GM12878 (cell line): Measurements from ENCODE around the gene DPRX. TPM values are rescaled to one million over a fixed set of nuclear protein-coding genes. Genes with fewer than 3 reads are reported as not detected.

Experiments
- ATAC-seq: fragments of 200-7000 bp; cut with Tn5 transposase; 3 replicates; pipeline ENCODE4 v1.9.1; 2020; ENCODE audit warnings: mild to moderate bottlenecking, moderate library complexity
- BruUV-seq: library from RNA; stranded (reverse); fragments of 400-500 nt; replicated peaks from 2 replicates; lab custom pipeline; 2021; lab: Mats Ljungman, UMichigan
- CTCF ChIA-PET: fragments of 300-600 bp; sonication (Branson Sonifier 250); formaldehyde crosslinking; extraction: SDS; loops from one replicate; lab custom pipeline; 2021; ENCODE audit warnings: inconsistent platforms; lab: Yijun Ruan, JAX
- POLR2A ChIA-PET: fragments of 350-600 bp; formaldehyde crosslinking; extraction: SDS; loops from one replicate; lab custom pipeline; 2021; ENCODE audit warnings: inconsistent platforms; lab: Charles Lee
- RAD21 ChIA-PET: fragments of 300-600 bp; sonication (Branson Sonifier 250); formaldehyde crosslinking; loops from one replicate; lab custom pipeline; 2023; ENCODE audit warnings: antibody characterized with exemption; ENCODE audit not compliant: unreplicated experiment; lab: Charles Lee
- SMC1A ChIA-PET: fragments of 300-600 bp; sonication (Branson Sonifier 250); formaldehyde crosslinking; loops from one replicate; lab custom pipeline; 2023; ENCODE audit not compliant: unreplicated experiment, uncharacterized antibody; lab: Charles Lee
- DNase-seq: peaks from one replicate; pipeline ENCODE4 v3.0.0-alpha.2; 2011; ENCODE audit warnings: low read depth, low spot score
- FAIRE-seq: peaks from 3 replicates; lab custom pipeline; 2011; peaks lifted over from hg19 to GRCh38; lab: Jason Lieb, UNC
- H2AFZ ChIP-seq: 2 replicates; pipeline ENCODE4 v1.6.0; 2011; ENCODE audit warnings: low read depth, low read length, control low read depth; ENCODE audit not compliant: control insufficient read depth
- H3K27ac ChIP-seq: 2 replicates; pipeline ENCODE4 v1.5.1; 2011; ENCODE audit warnings: control low read depth; ENCODE audit not compliant: control insufficient read depth, insufficient read depth
- H3K27me3 ChIP-seq, 2 experiments: replicated peaks in 1 of 2; 2 replicates each; pipeline versions ENCODE4 v1.6.0 to v1.6.1; 2011; ENCODE audit warnings: low read length in 1 of 2; ENCODE audit not compliant: control insufficient read depth in 2 of 2, insufficient read depth in 2 of 2
- H3K36me3 ChIP-seq, 2 experiments: 2 replicates each; pipeline ENCODE4 v1.5.1; 2011; ENCODE audit warnings: low read length in 1 of 2; ENCODE audit not compliant: control insufficient read depth in 2 of 2, insufficient read depth in 2 of 2
- H3K4me1 ChIP-seq: 2 replicates; pipeline ENCODE4 v1.6.1; 2011; ENCODE audit warnings: mild to moderate bottlenecking, low read length, moderate library complexity, mixed read lengths; ENCODE audit not compliant: control insufficient read depth, insufficient read depth
- H3K4me2 ChIP-seq: 2 replicates; pipeline ENCODE4 v1.6.0; 2011; ENCODE audit warnings: control low read depth; ENCODE audit not compliant: control insufficient read depth, insufficient read depth
- H3K4me3 ChIP-seq: fragments of 200-600 bp; sonication (generic); 2 replicates; pipeline ENCODE4 v1.5.1; 2016
- H3K79me2 ChIP-seq: 2 replicates; pipeline ENCODE4 v1.6.0; 2011; ENCODE audit warnings: low read length; ENCODE audit not compliant: control insufficient read depth, insufficient read depth
- H3K9ac ChIP-seq: 2 replicates; pipeline ENCODE4 v1.8.0; 2011; ENCODE audit warnings: low read length, control low read depth, mixed read lengths; ENCODE audit not compliant: control insufficient read depth, insufficient read depth
- H3K9me3 ChIP-seq: replicated peaks from 3 replicates; pipeline ENCODE4 v1.5.1; 2011; ENCODE audit warnings: mild to moderate bottlenecking, low read length; ENCODE audit not compliant: control insufficient read depth, insufficient read depth
- H4K20me1 ChIP-seq: 2 replicates; pipeline ENCODE4 v1.6.0; 2011; ENCODE audit not compliant: control insufficient read depth, insufficient read depth
- CREB1 ChIP-seq: IDR thresholded peaks from 2 replicates; pipeline ENCODE4 v1.6.1; 2012; ENCODE audit warnings: low read depth, mild to moderate bottlenecking, inconsistent platforms
- EED ChIP-seq: sonication (generic); IDR thresholded peaks from 2 replicates; pipeline ENCODE4 v1.6.1; 2016; ENCODE audit warnings: antibody characterized with exemption, low read depth
- MTA2 ChIP-seq: fragments of 450-650 bp; IDR thresholded peaks from 2 replicates; pipeline ENCODE4 v1.6.1; 2016; ENCODE audit warnings: low read depth, mild to moderate bottlenecking, moderate library complexity
- POLR2A ChIP-seq: IDR thresholded peaks from 2 replicates; pipeline ENCODE4 v1.6.1; 2011; ENCODE audit warnings: low read depth, mild to moderate bottlenecking, low read length
- POLR2AphosphoS2 ChIP-seq: IDR thresholded peaks from 2 replicates; pipeline ENCODE4 v1.6.1; 2011; ENCODE audit warnings: low read depth, mild to moderate bottlenecking, low read length, improper control_type of control experiment, moderate library complexity
- RBBP5 ChIP-seq: fragments of 200-600 bp; sonication (generic); conservative IDR thresholded peaks from 2 replicates; pipeline ENCODE4 v1.6.1; 2016
- RELA ChIP-seq: fragments of 450-650 bp; IDR thresholded peaks from 2 replicates; pipeline ENCODE4 v1.8.0; 2014; ENCODE audit warnings: borderline replicate concordance; ENCODE audit not compliant: partially characterized antibody
- SIX5 ChIP-seq: IDR thresholded peaks from 2 replicates; pipeline ENCODE4 v1.6.1; 2011; ENCODE audit warnings: mild to moderate bottlenecking, low read depth, low read length, moderate library complexity; ENCODE audit not compliant: severe bottlenecking
- SKIL ChIP-seq: fragments of 450-650 bp; IDR thresholded peaks from 2 replicates; pipeline ENCODE4 v1.6.1; 2017; ENCODE audit warnings: mild to moderate bottlenecking, low read depth, inconsistent platforms; ENCODE audit not compliant: poor library complexity, severe bottlenecking
- SMARCA5 ChIP-seq: fragments of 450-650 bp; IDR thresholded peaks from 2 replicates; pipeline ENCODE4 v1.6.1; 2017; ENCODE audit warnings: mild to moderate bottlenecking
- SP1 ChIP-seq: IDR thresholded peaks from one replicate; pipeline ENCODE4 v1.6.1; 2011; ENCODE audit warnings: low read depth, low read length
- SPI1 ChIP-seq: IDR thresholded peaks from 2 replicates; pipeline ENCODE4 v1.6.1; 2011; ENCODE audit warnings: low read depth, mild to moderate bottlenecking, low read length, moderate library complexity, borderline replicate concordance; ENCODE audit not compliant: insufficient read depth
- SUPT20H ChIP-seq: IDR thresholded peaks from 2 replicates; pipeline ENCODE4 v1.6.1; 2011; ENCODE audit warnings: low read depth, mild to moderate bottlenecking, low read length, moderate library complexity, borderline replicate concordance; ENCODE audit not compliant: control insufficient read depth
- ZNF217 ChIP-seq: fragments of 450-650 bp; IDR thresholded peaks from 2 replicates; pipeline ENCODE4 v1.6.1; 2017; ENCODE audit warnings: antibody characterized with exemption, mild to moderate bottlenecking
- ZZZ3 ChIP-seq: IDR thresholded peaks from 2 replicates; pipeline ENCODE4 v1.6.1; 2011; ENCODE audit warnings: low read depth; ENCODE audit not compliant: control insufficient read depth, insufficient read length
- WGBS: methylation state at CpG from one replicate; pipeline ENCODE4 v1.1.6; 2016; ENCODE audit warnings: low lambda C conversion rate; ENCODE audit not compliant: insufficient replicate concordance, insufficient coverage; ENCODE audit errors: missing lambda C conversion rate; 5-methylcytosine and 5-hydroxymethylcytosine counted together
- in situ Hi-C: fragments of 300-500 bp; cut with MboI; formaldehyde crosslinking; loops from 9 replicates; pipeline ENCODE4 v1.14.3; 2018; ENCODE audit warnings: mixed read lengths
- intact Hi-C: fragments of 100-400 bp; cut with micrococcal nuclease; formaldehyde crosslinking; loops from one replicate; pipeline ENCODE4 v1.14.2; 2022; ENCODE audit not compliant: unreplicated experiment
- polyA plus RNA-seq, 11 experiments: library from polyadenylated mRNA; depleted of rRNA in 4 of 11; unstranded in 6 of 11; stranded (reverse) in 5 of 11; fragments of >200 nt; fragmentation: Nextera tagmentation in 4 of 11; fragmentation: Illumina TruSeq in 1 of 11; extraction: Ambion mirVana in 4 of 11; extraction: Trizol in 1 of 11; gene quantifications; 1 replicate in 1 of 11; 2 replicates in 10 of 11; pipeline versions ENCODE4 v1.2.1 to v1.2.3, GENCODE V29; 2011 to 2016; ENCODE audit warnings: inconsistent platforms in 2 of 11, missing spikeins in 2 of 11, low read depth in 1 of 11
- total RNA-seq, 4 experiments: library from RNA; depleted of rRNA in 3 of 4; stranded (reverse); fragments of >200 nt in 3 of 4; fragmentation: Illumina TruSeq in 1 of 4; extraction: Trizol in 1 of 4; gene quantifications; 2 replicates each; pipeline versions ENCODE4 v1.2.1 to v1.2.3, GENCODE V29; 2013 to 2021
- TF ChIP-seq, protein P1 (sequence below): IDR thresholded peaks from 2 replicates; pipeline ENCODE4 v1.6.1; 2012; ENCODE audit warnings: low read depth, low read length, improper control_type of control experiment
- TF ChIP-seq, protein P2 (sequence below): IDR thresholded peaks from 2 replicates; pipeline ENCODE4 v1.6.1; 2011; ENCODE audit warnings: mild to moderate bottlenecking, low read depth, low read length, moderate library complexity; ENCODE audit not compliant: insufficient replicate concordance

The DPRX gene
- total and polyA plus RNA-seq, 10 of the 15 experiments (the other 5 are each of a cell fraction or from before 2014, with no cell fraction given) = not detected

- no TSS peak for BruUV-seq
- no peak overlapping the region for H2AFZ ChIP-seq
- no peak overlapping the region for H3K27ac ChIP-seq
- H3K4me2 ChIP-seq = no peak overlapping the region
- ATAC-seq (no peak), DNase-seq (no peak), FAIRE-seq (no peak)
- H3K4me1 ChIP-seq = no peaks in the 10 kb centered on the region
- no peaks in the 10 kb centered on the region for H3K36me3 ChIP-seq
- RAD21 ChIA-PET = no interaction called here
- H3K4me3 ChIP-seq = no peak overlapping the region
- no peaks in the 10 kb centered on the region for H4K20me1 ChIP-seq
- 53% methylated on average over 14 of the region's 15 CpGs for WGBS
- POLR2A ChIA-PET = no interaction called here
- no peaks in the 10 kb centered on the region; the same call in 2 of the 3 replicates for H3K9me3 ChIP-seq
- SMC1A ChIA-PET = no interaction called here
- CTCF ChIA-PET = no interaction called here
- in situ Hi-C loops = no loop called here
- no peak overlapping the region for H3K9ac ChIP-seq
- TF ChIP-seq SP1 (no peak), RELA (no peak)
- intact Hi-C loops = no loop called here
- no peaks in the 10 kb centered on the region for H3K27me3 ChIP-seq
- H3K79me2 ChIP-seq = no peaks in the 10 kb centered on the region
Measured at GRCh38 chr19:53606031-53606430, 25.8 kb upstream of the DPRX start.

DNA sequence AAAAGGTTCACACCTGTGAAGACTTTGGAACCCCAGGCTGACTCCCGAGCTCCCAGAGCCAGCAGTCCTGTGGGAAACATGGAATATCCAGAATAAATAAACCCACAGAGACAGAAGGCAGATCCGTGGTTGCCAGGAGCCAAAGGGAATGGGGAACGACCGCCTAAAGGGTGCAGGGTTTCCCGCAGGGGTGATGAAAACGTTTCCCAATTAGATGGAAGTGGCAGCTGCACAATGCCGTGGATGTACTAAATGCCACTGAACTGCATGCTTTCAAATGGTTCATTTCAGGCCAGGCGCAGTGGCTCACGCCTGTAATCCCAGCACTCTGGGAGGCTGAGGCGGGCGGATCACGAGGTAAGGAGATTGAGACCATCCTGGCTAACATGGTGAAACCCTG, 23.4 kb upstream of the DPRX start:
- FAIRE-seq (no peak), DNase-seq (no peak), ATAC-seq (no peak)
- no peak overlapping the region for H3K9ac ChIP-seq
- H3K4me3 ChIP-seq = no peak overlapping the region
- no peaks in the 10 kb centered on the region; the same call in 2 of the 3 replicates for H3K9me3 ChIP-seq
- TF ChIP-seq SIX5 (no peak), RBBP5 (no peak), MTA2 (no peak), SPI1 (no peak), SKIL (no peak), SMARCA5 (no peak), ZNF217 (no peak), EED (no peak), POLR2A (no peak), CREB1 (no peak), POLR2AphosphoS2 (no peak), SUPT20H (no peak), ZZZ3 (no peak)
- TF ChIP-seq, protein P1, sequence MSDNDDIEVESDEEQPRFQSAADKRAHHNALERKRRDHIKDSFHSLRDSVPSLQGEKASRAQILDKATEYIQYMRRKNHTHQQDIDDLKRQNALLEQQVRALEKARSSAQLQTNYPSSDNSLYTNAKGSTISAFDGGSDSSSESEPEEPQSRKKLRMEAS = no peak
- TF ChIP-seq, protein P2, sequence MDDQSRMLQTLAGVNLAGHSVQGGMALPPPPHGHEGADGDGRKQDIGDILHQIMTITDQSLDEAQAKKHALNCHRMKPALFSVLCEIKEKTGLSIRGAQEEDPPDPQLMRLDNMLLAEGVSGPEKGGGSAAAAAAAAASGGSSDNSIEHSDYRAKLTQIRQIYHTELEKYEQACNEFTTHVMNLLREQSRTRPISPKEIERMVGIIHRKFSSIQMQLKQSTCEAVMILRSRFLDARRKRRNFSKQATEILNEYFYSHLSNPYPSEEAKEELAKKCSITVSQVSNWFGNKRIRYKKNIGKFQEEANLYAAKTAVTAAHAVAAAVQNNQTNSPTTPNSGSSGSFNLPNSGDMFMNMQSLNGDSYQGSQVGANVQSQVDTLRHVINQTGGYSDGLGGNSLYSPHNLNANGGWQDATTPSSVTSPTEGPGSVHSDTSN = no peak
- 57% methylated on average over 12 of the region's 12 CpGs for WGBS
- no peaks in the 10 kb centered on the region for H4K20me1 ChIP-seq
- H3K36me3 ChIP-seq = no peaks in the 10 kb centered on the region
- POLR2A ChIA-PET = no interaction called here
- H3K4me2 ChIP-seq = no peak overlapping the region
- H3K79me2 ChIP-seq = no peaks in the 10 kb centered on the region
- H3K27ac ChIP-seq = no peak overlapping the region
- no peaks in the 10 kb centered on the region for H3K4me1 ChIP-seq
- H3K27me3 ChIP-seq = no peaks in the 10 kb centered on the region
- in situ Hi-C loops (no loop called here), intact Hi-C loops (no loop called here)
- CTCF ChIA-PET = no interaction called here
- SMC1A ChIA-PET = no interaction called here
- BruUV-seq = no TSS peak
- RAD21 ChIA-PET = no interaction called here
- H2AFZ ChIP-seq = no peak overlapping the region
